ENCODE data around the gene SMIM35. TPM values are rescaled to one million over a fixed set of nuclear protein-coding genes. Genes with fewer than 3 reads are reported as not detected.

SMIM35 gene
- total RNA-seq, 1 experiment from 2014 or later: not detected

DNA sequence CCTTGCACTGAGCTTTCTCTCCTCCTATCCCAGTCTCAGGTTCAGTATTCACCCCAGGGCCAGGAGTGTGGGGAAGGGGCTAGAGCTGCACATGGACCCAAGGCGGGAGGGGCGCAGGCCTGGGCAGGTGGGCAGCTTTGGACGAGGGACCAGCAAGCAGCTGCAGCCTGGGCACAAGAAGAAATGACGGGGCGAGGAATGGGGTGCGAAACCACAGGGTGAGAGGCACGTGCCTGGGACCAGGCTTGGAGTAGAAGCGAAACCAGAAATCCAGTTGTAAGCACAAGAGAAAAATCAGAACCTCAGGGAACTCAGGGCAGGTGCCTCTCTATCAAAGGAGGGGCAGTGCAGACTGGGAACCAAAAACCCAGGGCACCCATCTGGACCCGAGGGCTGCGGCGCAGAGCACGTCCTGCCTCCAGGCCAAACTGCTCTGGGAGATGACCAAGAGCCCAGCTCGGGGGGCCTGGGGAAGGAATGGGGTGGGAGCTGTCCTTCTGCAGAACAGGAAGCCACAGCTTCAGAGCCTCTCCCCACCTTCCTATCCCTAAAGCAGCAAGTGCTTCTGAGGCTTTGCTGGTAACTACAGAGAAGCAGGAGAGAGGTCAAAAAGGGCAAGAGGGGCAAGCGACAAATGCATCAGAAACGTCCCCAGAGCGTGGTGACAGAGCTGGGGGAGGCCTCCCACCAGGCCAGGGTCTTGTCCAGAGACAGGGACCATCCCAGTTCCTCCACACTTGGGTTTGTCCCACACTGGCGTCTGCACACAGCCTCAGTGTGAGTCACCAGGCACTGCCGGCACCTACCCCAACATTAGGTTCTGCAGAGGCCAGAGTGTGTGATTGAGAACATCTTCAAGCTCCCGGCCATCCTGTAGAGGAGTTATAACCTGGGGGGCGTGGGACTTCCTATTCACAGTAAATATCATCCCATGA is 28.2 kb downstream of the SMIM35 start:
- H3K9me3 ChIP-seq (ENCODE audit: control insufficient read depth, low read depth, low read length): no peaks in the 10 kb centered on the region
- H2BK15ac ChIP-seq (ENCODE audit: low read depth, low read length): no peak overlapping the region
- no peak overlapping the region for H3K4me3 Mint-ChIP-seq
- peaks cover 14% of the 10 kb centered on the region for H3K27me3 Mint-ChIP-seq (ENCODE audit: low read depth)
- no peaks in the 10 kb centered on the region for H3K27me3 ChIP-seq (ENCODE audit: insufficient read depth, low read length)
- H3K27ac ChIP-seq (ENCODE audit: insufficient read length, low read depth, low read length): no peak overlapping the region
- H4K20me1 ChIP-seq (ENCODE audit: control insufficient read depth, insufficient read depth, insufficient read length): no peaks in the 10 kb centered on the region
- H3K79me2 ChIP-seq (ENCODE audit: insufficient read depth, low read length): no peaks in the 10 kb centered on the region
- no peak overlapping the region for H3K23ac ChIP-seq (ENCODE audit: insufficient read length, low read depth, low read length)
- no peak overlapping the region for H3K56ac ChIP-seq (ENCODE audit: insufficient read length, low read depth, low read length)
- H2BK20ac ChIP-seq (ENCODE audit: low read depth, low read length, poor library complexity, severe bottlenecking): no peak overlapping the region
- H3K9ac ChIP-seq (ENCODE audit: extremely low read depth, insufficient read length, low read length): no peak overlapping the region
- peak overlapping the region in 1 of 3 experiments; percentile 65; a peak in 1 of 7 replicates for H3K27ac Mint-ChIP-seq
- H3K4ac ChIP-seq (ENCODE audit: low read depth, low read length): no peak overlapping the region
- no peak overlapping the region for H3K14ac ChIP-seq (ENCODE audit: insufficient read depth, low read length)
- H4K8ac ChIP-seq (replicated peaks; ENCODE audit: insufficient read length, low read depth, low read length): no peak overlapping the region
- no peaks in the 10 kb centered on the region for H3K23me2 ChIP-seq (ENCODE audit: insufficient read length, low read depth, low read length, poor library complexity, severe bottlenecking)
- H3K18ac ChIP-seq (ENCODE audit: insufficient read length, low read depth, low read length): no peak overlapping the region
- no peak overlapping the region for H3K4me2 ChIP-seq (ENCODE audit: insufficient read depth, insufficient read length, low read length)
- no peak overlapping the region for H2BK120ac ChIP-seq (ENCODE audit: low read depth, low read length, poor library complexity, severe bottlenecking)
- H2BK12ac ChIP-seq (ENCODE audit: insufficient read length, low read depth, low read length): no peak overlapping the region
- DNase-seq: no peak
- H3K79me1 ChIP-seq (ENCODE audit: insufficient read depth, low read depth, low read length, poor library complexity, severe bottlenecking): no peaks in the 10 kb centered on the region
- TF ChIP-seq, protein P1, sequence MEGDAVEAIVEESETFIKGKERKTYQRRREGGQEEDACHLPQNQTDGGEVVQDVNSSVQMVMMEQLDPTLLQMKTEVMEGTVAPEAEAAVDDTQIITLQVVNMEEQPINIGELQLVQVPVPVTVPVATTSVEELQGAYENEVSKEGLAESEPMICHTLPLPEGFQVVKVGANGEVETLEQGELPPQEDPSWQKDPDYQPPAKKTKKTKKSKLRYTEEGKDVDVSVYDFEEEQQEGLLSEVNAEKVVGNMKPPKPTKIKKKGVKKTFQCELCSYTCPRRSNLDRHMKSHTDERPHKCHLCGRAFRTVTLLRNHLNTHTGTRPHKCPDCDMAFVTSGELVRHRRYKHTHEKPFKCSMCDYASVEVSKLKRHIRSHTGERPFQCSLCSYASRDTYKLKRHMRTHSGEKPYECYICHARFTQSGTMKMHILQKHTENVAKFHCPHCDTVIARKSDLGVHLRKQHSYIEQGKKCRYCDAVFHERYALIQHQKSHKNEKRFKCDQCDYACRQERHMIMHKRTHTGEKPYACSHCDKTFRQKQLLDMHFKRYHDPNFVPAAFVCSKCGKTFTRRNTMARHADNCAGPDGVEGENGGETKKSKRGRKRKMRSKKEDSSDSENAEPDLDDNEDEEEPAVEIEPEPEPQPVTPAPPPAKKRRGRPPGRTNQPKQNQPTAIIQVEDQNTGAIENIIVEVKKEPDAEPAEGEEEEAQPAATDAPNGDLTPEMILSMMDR (conservative IDR thresholded peaks at IDR 0.05): no peak
- H3K36me3 Mint-ChIP-seq (ENCODE audit: insufficient read depth in 1 of 3, low read depth in 3 of 3): no peaks in the 10 kb centered on the region
- H3K4me1 ChIP-seq (ENCODE audit: insufficient read depth, low read length): no peaks in the 10 kb centered on the region
- H4K91ac ChIP-seq (ENCODE audit: insufficient read length, low read depth, low read length): no peak overlapping the region
- no peak overlapping the region for H3T11ph ChIP-seq (ENCODE audit: low read length)
- no peak overlapping the region for H2BK5ac ChIP-seq (ENCODE audit: insufficient read length, low read length)
- H3K9me3 Mint-ChIP-seq: no peaks in the 10 kb centered on the region
- no CpG with 5 or more reads among the region's 20 CpGs for WGBS (ENCODE audit: extremely low coverage, insufficient read length, low lambda C conversion rate)
- H3K4me1 Mint-ChIP-seq: peaks cover 4 to 15% of the 10 kb centered on the region in 2 experiments
- no peak overlapping the region for H2AFZ ChIP-seq (ENCODE audit: low read length)
- no peak overlapping the region for H4K5ac ChIP-seq (ENCODE audit: insufficient read length, low read depth, low read length)
- H2AK5ac ChIP-seq (ENCODE audit: insufficient read length, low read length): no peak overlapping the region

Measured in H9 (cell line).